Left renal pelvis (tissue), 4 donors: ENCODE measurements around the gene EEF1E1. TPM values are rescaled to one million over a fixed set of nuclear protein-coding genes. Genes with fewer than 3 reads are reported as not detected.
A peak's percentile ranks its signal among the peaks of the same experiment; 100 is the strongest.
"Not testable (repeated sequence)": the region's sequence is repeated elsewhere in the genome, so short reads cannot be mapped to it uniquely, and the experiment has no call there.

Source experiments
- DNase-seq, 4 donors: peaks; one replicate each; pipeline ENCODE4 v3.0.0-alpha.2; 2013; ENCODE audit warnings: low read depth in 4 of 4, low spot score in 3 of 4
- polyA plus RNA-seq, 4 donors: library from polyadenylated mRNA; unstranded; fragments of 120-200 nt; gene quantifications; one replicate each; pipeline ENCODE4 v1.2.1, GENCODE V29; 2013; ENCODE audit not compliant: insufficient read length in 4 of 4

The EEF1E1 gene
- polyA plus RNA-seq, 4 donors, result 28.1 to 68.7 (median 53.5) TPM

DNA sequence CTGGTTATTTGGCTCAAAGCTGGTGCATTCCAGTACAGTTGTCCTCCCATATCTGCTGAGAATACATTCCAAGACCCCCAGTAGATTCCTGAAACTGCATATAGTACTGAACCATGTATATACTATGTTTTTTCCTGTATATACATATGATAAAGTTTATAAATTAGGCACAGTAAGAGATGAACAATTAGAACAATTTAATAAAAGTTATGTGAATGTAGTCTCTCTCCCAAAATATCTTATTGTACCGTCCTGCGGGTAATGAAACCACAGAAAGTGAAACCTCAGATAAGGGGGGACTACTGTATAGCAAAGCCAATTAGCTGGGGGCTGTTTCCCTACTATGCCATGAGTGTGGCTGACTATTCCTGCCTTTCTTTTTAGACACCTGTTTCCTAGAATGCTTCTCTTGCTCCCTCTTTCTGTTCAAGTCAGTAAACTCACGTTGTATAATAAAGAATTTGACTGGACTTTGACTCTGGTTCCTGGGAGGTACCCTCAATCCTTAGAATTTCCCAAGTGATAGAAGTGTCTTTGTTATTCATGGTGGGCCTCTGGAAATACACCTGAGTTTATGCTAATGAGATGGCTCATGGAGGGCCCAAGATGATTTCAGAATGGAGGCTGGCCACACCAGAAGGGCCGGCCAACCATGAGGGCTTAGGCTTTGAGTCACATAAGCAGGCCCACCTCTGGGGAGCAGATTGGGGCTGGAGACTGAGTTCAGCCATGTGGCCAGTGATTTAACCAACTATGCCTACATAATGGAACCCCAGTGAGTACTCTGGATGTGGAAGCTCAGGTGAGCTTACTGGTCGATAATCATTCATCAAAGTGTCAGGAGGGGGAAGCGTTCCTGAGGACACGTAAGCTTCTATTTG, 37.5 kb downstream of the EEF1E1 start:
- DNase-seq, result no peak

DNA sequence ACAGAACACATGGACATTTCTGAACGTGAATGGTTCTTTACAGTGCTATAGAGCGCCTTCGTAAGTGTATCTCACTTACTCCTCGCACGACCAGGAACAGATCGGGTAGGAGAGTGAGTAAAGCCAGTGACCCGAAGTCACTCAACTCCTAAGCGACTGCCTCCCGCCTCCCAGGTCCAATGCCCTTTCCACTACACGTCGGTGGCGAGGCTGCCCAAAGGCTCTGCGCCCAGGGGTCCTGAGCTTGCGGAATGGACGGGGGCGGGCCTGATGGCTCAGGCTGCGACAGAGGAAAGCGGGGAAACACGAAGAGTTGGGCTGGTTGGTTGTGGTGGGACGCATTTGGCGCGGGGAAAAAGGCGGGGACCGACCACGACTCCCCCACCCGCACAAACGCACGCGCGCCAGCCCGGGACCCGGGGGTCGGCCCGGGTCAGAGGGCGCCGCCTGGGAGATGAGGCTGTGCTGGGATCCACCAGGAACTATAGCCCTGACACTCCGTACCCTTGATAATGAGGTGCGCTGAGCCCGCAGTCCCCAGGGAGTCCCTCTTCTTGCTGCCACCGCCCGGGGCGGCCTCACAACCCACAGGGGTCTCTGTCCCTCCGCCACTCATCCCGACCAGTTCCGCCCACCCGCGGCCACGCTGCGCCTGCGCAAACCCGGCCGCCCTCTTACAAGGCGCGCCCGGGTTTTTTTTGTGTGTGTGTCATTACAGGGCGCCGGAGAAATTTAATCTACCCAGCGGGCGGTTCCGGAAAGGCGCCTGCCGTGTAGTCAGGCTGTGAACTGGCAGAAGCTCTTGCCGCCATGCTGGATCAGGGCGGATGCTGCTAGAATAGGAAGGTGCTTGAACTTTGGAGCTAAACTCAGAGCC, 38.3 kb downstream of the EEF1E1 start, which contains the start of gene BLOC1S5:
Gene BLOC1S5, minus strand, starts transcription at position 629 of the 877 bp plus-strand sequence. Its CDS starts 13 bp downstream, at position 616.
- peak; percentile 94 to 98 (median 96) for DNase-seq

DNA sequence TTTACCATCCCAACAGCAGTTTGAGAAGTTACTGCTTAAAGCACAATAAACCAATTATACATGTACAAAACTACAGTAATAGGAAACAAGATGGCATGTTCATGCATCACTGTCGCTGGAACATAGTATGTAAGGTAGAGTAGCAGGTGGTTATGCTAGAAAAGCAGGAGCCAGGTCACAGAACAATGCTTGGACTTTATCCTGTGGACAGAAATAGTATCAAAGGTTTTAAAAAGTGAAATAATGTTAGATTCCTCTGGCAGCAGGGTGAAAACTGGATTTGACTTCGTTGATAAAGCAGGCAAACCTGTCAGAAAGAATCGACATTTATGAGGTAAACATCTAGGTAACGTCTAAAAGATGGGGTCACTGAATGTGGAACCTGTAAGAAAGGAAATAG, 40.6 kb downstream of the EEF1E1 start:
- DNase-seq, result no peak

DNA sequence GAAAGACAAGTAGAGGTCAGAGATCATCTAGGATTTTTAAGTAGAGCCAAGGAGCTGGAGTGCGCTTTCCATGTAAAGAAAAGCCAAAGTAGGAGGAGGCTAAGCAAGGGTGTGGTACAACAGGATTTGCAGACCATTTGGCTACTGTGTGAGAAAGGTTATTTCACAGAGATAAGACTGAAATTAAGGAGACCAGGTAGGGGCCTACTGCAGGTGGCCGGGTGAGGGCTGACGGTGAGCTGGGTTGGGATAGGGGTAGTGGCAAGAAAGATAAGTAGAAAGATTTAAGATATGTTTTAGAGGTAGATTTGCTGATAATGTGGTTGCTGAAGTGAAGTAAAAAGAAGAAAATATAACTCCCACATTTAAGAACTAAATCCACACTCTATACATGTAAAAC, 42.0 kb downstream of the EEF1E1 start:
- no peak for DNase-seq

DNA sequence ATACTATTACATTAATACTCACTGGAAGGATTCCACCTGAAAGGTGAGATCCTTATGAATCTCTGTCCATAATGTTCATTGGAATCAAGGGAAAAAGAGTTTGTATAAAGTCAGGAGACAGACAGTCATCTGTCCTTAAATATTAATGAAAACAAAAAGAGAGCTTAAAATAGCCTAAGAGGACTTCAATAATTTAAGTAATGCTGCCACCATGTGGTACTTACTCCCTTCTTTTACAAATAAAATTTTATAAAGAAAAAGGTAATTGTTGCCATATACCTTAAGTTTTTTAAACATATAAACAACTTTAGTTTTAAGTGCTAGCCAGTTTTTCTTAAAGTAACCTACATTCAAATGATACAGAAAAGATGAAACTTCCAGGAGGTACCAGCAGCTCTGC, 43.2 kb downstream of the EEF1E1 start:
- no peak for DNase-seq

DNA sequence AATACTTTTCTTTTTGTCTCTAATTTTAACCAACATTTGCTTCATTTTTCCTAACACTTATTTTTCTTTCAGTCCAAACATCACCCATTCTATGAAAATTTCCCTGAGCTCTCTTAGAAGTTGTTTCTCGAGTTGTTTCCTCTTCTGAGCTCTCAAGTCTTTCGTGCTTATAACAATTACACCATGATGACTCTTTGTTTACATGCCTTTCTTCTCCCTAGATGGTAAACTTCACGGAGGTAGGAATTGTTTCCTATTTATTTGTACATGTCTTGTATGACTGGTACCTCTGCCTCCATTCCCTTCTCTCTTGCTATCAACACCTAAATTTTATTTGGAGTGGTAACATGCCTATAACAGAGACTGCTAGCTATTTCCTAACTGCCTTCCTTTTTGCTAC, 44.6 kb downstream of the EEF1E1 start:
- DNase-seq, result no peak

DNA sequence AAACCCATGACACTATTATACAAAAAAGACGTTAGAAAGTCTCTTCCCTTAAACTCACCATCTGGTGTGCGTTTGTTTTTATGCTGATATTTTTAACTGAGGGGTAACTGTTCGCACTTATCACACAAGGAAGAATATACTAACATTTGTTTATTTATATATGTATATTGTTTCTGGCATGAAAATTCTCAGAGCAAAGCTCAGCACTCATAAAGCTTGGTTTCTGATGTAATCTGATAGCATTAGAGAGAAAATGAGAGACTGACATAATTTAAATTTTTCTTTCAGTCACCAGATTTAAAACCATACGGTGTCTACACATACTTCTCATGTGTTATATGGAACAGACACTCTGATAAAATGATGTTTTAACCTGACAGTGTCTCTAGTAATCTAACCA, 45.1 kb downstream of the EEF1E1 start:
- no peak for DNase-seq

DNA sequence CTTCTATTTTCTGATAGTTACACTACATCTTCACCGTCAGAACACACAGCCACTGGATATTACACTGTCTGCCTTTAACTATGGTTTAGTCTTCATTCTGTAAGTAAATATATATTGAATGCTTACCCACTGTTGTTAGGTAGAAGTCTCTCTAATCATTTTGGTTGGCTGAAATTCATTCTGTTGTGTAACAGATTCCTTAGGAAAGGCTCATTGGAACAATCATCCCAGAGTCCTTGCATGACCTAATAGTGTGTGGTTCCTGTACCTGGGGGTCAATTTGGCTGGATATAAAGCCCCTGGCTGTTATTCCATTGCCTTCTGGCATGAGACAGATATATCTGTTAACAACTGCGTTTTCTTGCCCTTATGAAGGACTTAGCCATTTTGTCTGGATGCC, 48.1 kb downstream of the EEF1E1 start:
- DNase-seq, result no peak

DNA sequence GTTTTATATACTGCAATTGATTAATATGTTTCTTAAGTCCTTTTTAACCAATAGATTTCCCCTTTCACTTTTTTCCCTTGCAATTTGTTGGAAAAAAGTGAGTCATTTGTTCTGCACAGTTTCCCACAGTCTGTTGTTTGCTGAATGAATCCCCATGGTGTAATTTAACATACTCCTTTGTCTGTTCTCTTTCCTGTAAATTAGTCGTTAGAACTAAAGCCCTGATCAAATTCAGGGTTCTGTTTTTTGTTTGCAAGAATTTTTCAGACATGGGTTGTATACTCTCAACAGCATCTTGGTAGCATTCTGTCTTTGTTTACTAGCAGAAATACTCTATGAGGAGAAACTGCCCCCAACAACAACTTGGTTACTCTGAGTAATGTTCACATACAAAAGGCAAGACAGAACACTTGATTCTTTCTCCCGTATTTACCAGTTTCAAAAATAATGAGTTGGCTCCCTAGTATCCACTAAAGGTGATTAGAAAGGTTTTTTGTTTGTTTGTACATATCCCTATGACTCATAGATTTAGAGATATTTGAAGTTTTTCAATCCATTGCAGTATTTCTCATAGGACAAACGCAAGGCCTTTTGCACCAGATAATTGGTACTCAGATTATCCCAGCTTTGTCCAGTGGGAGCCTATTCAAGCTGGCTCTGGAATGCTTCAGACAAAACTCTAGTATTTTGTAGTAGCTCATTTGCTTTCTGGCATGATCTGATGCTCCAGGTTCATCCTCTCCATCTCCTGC, 54.6 kb downstream of the EEF1E1 start:
- no peak for DNase-seq

DNA sequence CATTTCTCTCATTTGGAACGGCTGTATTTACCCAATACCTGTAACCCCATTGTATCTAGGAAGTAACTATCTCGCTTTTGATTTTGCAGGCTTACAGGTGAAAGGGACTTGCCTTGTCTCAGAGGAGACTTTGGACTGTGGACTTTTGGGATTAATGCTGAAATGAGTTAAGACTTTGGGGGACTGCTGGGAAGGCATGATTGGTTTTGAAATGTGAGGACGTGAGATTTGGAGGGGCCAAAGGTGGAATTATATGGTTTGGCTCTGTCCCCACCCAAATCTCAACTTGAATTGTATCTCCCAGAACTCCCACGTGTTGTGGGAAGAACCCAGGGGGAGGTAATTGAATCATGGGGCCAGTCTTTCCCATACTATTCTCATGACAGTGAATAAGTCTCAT, 56.6 kb downstream of the EEF1E1 start:
- DNase-seq, result not testable (repeated sequence)

DNA sequence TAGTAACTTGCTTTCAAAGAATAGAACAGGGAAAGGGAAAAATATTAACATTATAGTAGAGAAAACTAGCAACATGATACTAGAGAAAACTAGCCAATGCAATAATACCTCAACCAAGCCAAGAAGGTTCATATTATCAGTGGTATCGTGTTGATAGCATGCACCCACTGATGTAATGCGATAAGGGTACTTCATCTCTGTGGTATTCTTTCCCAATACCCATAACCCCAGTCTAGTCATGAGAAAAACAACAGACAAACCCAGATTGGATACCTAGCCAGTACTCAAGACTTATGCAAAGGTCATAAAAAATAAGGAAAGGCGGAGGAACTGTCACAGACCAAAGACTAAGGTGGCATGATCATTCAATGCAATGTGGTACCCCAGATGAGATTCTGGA, 59.1 kb downstream of the EEF1E1 start:
- DNase-seq, result no peak

DNA sequence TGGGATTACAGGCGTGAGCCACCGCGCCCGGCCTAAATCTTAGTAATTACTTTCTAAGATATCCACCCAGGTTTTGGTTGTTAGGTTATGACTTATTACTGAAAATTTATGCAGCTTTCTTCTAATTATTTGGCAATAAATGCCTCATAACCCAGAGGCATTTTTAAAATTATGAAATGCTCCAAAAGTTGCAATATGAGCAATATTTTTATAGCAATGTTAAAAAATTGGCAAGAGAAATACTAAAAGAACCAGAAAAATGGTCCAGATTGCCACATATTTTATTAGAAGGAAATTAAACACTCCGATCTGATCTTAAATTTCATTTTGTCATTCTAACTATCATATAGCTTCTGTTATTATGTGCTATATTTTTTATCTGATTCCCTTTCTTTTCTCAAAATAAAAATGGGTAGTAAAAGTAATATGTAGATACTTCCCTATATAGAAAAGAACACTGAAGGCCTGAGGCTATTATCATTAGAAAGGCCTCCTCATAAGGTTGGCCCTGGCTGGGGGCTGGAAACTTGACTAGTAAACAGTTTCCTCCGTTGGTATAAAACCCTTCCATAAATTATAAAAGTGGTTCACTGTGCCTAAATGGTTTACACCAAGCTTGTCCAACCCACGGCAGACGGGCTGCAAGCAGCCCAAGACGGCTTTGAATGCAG, 60.3 kb downstream of the EEF1E1 start:
- DNase-seq, result no peak

DNA sequence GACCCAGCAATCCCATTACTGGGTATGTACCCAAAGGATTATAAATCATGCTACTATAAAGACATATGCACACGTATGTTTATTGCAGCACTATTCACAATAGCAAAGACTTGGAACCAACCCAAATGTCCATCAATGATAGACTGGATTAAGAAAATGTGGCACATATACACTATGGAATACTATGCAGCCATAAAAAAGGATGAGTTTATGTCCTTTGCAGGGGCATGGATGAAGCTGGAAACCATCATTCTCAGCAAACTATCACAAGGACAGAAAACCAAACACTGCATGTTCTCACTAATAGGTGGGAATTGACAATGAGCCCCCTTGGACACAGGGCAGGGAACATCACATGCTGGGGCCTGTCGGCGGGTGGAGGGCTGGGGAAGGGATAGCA, 68.2 kb downstream of the EEF1E1 start:
- DNase-seq, result not testable (repeated sequence)

DNA sequence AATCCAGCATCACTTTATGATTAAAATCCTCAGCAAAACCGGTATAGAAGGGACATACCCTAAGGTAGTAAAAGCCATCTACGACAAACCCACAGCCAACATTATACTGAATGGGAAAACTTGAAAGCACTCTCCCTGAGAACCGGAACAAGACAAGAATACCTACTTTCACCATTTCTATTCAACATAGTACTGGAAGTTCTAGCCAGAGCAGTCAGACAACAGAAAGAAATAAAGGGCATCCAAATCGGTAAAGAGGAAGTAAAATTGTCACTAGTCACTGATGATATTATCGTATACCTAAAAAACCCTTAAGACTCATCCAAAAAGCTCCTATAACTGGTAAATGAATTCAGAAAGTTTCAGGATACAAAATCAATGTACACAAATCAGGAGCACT, 71.4 kb downstream of the EEF1E1 start:
- DNase-seq, result no peak

Other genes with a start within 250 kb of the EEF1E1 start
- gene TXNDC5, start 191.8 kb downstream of the EEF1E1 start, polyA plus RNA-seq, result 100 to 1,000 TPM in 3 of 4 donors, 10 to 100 TPM in 1; 92.4 to 204 (median 107) TPM
- 10 to 100 TPM; 14.5 to 37.1 (median 34.1) TPM for gene BLOC1S5, start 38.2 kb downstream of the EEF1E1 start, polyA plus RNA-seq